Measurements from ENCODE around the gene HIRA. TPM values are rescaled to one million over a fixed set of nuclear protein-coding genes. Genes with fewer than 3 reads are reported as not detected.

The HIRA gene
- total and polyA plus RNA-seq, 9 of the 15 experiments (the other 6 are each of a cell fraction or from before 2014, with no cell fraction given): 0.96 to 132 (median 58.4) TPM

DNA sequence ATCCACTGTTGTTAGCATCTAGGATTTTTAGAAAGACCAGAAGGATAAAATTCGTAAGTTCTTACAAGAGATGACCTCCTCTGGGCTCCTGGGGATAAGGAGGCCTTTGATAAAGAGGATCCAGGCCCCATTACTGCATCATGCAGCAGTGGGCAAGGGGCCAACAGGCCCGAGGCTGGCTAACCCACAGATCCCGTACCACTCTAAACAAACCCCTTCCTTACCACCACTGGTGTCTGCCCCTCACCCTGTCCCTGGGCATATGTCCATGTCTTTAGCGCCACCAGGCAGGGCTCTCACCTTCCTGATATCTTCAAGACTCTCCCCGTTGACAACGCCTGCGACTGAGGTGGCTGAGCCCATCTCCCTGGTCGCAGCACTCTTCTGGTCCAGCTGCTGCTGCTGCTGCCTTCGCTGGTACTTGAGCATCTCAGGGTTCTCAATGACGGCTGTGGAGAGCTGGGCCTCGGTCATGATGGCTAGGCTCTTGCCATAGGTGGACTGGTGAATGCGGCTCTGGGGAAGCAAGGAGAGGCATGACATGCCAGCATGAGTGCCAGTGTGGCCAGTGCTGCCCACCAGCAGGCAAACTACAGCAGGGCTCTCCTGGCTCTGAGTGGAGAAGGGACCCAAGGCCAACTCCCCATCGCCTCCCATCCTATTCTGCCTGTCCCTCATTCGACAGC is 46.2 kb downstream of the HIRA start (continued):
- TF ChIP-seq PTBP1 (IDR thresholded peaks at IDR 0.05; ENCODE audit: low read depth, low read length): no peak
- TF ChIP-seq COPS2 (conservative IDR thresholded peaks at IDR 0.05): no peak
- no peak for TF ChIP-seq IFI16 (CRISPR knock-in tag; IDR thresholded peaks at IDR 0.05)
- no peak for TF ChIP-seq BACH1 (tag; IDR thresholded peaks at IDR 0.05)
- peak; percentile 14; the same call in 1 of the 2 replicates for TF ChIP-seq ZNF764 (CRISPR knock-in tag; IDR thresholded peaks at IDR 0.05; ENCODE audit: low read depth)
- TF ChIP-seq CCAR2 (IDR thresholded peaks at IDR 0.05; ENCODE audit: low read depth, low read length): no peak
- TF ChIP-seq, protein P1, sequence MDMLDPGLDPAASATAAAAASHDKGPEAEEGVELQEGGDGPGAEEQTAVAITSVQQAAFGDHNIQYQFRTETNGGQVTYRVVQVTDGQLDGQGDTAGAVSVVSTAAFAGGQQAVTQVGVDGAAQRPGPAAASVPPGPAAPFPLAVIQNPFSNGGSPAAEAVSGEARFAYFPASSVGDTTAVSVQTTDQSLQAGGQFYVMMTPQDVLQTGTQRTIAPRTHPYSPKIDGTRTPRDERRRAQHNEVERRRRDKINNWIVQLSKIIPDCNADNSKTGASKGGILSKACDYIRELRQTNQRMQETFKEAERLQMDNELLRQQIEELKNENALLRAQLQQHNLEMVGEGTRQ (CRISPR knock-in tag; IDR thresholded peaks at IDR 0.05): no peak
- TF ChIP-seq MXI1 (IDR thresholded peaks at IDR 0.05; ENCODE audit: low read depth, low read length): no peak
- TF ChIP-seq, protein P2, sequence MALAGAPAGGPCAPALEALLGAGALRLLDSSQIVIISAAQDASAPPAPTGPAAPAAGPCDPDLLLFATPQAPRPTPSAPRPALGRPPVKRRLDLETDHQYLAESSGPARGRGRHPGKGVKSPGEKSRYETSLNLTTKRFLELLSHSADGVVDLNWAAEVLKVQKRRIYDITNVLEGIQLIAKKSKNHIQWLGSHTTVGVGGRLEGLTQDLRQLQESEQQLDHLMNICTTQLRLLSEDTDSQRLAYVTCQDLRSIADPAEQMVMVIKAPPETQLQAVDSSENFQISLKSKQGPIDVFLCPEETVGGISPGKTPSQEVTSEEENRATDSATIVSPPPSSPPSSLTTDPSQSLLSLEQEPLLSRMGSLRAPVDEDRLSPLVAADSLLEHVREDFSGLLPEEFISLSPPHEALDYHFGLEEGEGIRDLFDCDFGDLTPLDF (CRISPR knock-in tag; IDR thresholded peaks at IDR 0.05): no peak
- TF ChIP-seq ZNF316 (IDR thresholded peaks at IDR 0.05): no peak
- no peak for TF ChIP-seq FOSL1 (tag; conservative IDR thresholded peaks at IDR 0.05)
- 0 out of 6 replicates have a peak, but pooled peaks of 1 of the 3 experiments have one; percentile 35 for TF ChIP-seq ZBTB11 (CRISPR knock-in tag; IDR thresholded peaks at IDR 0.05)
- no peak for TF ChIP-seq CTCF (IDR thresholded peaks at IDR 0.05 in 2 of 3, conservative IDR thresholded peaks at IDR 0.05 in 1 of 3; ENCODE audit: insufficient read depth in 2 of 3, low read depth in 1 of 3, low read length in 3 of 3)
- TF ChIP-seq FOXJ3 (CRISPR knock-in tag; IDR thresholded peaks at IDR 0.05): peak; percentile 50; the same call in 1 of the 2 replicates
- no peak for TF ChIP-seq RBM15 (IDR thresholded peaks at IDR 0.05; ENCODE audit: insufficient read depth, low read length)
- TF ChIP-seq SAP30 (IDR thresholded peaks at IDR 0.05; ENCODE audit: borderline replicate concordance, insufficient read depth, low read depth, low read length, poor library complexity, severe bottlenecking): no peak
- TF ChIP-seq HSF4 (CRISPR knock-in tag; IDR thresholded peaks at IDR 0.05; ENCODE audit: borderline replicate concordance): no peak
- TF ChIP-seq, protein P3, sequence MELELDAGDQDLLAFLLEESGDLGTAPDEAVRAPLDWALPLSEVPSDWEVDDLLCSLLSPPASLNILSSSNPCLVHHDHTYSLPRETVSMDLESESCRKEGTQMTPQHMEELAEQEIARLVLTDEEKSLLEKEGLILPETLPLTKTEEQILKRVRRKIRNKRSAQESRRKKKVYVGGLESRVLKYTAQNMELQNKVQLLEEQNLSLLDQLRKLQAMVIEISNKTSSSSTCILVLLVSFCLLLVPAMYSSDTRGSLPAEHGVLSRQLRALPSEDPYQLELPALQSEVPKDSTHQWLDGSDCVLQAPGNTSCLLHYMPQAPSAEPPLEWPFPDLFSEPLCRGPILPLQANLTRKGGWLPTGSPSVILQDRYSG (tag; conservative IDR thresholded peaks at IDR 0.05; ENCODE audit: low read depth): no peak
